ENCODE results near the gene ZNF750.

The ZNF750 gene

DNA sequence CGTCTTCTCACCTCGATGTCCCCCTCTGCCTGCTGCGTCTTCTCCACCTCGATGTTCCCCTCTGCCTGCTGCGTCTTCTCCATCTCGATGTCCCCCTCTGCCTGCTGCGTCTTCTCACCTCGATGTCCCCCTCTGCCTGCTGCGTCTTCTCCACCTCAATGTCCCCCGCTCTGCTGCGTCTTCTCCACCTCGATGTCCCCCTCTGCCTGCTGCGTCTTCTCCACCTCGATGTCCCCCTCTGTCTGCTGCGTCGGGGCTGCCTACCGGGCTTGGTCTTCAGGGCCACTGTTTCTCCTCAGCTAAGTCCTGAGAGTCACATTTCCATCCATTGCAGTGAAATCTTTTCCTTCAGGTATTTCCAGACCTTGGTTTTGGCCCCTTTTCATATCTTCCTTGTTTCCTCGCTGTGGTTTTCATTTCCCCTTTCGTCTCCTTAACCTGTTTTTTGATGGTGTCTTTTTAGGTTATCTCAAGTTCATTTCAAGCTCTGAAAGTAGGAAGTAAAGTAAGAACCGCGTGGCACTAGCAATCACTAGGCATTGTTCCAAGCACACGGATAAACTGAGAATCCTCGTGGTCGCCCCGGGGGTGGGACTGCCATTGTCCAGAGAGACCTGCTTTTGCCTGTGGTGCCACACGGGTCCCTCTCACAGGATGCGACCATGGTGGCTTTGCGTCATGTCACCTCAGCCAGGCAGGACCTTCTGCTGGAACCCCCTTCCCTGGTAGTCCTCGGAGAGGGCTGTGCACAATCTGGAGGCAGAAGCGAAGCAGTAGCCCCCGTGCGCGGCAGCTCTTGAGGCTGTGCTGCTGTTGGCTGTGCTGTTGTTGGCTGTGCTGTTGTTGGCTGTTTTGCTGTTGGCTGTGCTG lies 9.5 kb upstream of the ZNF750 start:
- Histone ChIP-seq H3K4me3 (ENCODE audit: low read depth, low read length) (no peak overlapping the region), H3K27me3 (ENCODE audit: control insufficient read depth, insufficient read depth, low read length) (no peaks in the 10 kb centered on the region), H3K9ac (ENCODE audit: low read depth, low read length) (no peak overlapping the region), H3K9me3 (ENCODE audit: control insufficient read depth, insufficient read depth, low read length) (no peaks in the 10 kb centered on the region), H3K36me3 (ENCODE audit: control insufficient read depth, insufficient read depth, low read length) (peaks cover 22% of the 10 kb centered on the region), H3K4me1 (ENCODE audit: control insufficient read depth, insufficient read depth, low read length) (no peaks in the 10 kb centered on the region)

DNA sequence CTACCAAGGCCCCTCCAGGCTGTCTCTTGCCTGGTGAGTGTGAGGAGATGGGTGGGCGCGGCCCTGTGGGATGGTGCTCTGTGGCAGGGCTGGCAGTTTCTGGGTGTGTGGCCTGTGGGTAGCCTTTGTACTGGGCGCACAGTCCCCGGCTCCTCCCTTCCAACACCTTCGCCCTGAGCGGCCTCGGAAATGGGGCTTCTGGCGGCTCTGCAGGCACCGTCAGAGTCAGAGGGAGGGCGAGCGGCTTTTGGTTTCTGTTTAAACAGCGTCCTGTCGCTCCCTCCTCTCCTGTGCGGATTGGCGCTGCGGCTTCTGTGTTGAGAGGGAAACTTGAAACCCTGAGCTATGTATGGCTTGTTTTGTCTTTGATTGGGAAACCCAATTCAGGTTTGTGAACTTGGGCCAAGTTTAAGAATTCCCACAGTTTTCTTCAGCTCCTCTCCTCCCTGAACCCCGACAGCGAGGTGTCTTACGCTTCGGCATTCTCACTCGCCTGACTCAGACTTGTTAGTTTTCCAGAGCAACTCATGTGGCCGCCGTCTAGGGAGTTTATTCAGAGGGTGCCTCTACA lies 8.3 kb upstream of the ZNF750 start:
- H3K27me3 ChIP-seq (ENCODE audit: control insufficient read depth, insufficient read depth, low read length) = no peaks in the 10 kb centered on the region
- no peak overlapping the region for H3K4me3 ChIP-seq (ENCODE audit: low read depth, low read length)
- H3K9ac ChIP-seq (ENCODE audit: low read depth, low read length) = no peak overlapping the region
- H3K36me3 ChIP-seq (ENCODE audit: control insufficient read depth, insufficient read depth, low read length) = peaks cover 19% of the 10 kb centered on the region
- H3K9me3 ChIP-seq (ENCODE audit: control insufficient read depth, insufficient read depth, low read length) = no peaks in the 10 kb centered on the region
- no peaks in the 10 kb centered on the region for H3K4me1 ChIP-seq (ENCODE audit: control insufficient read depth, insufficient read depth, low read length)

- Histone ChIP-seq H3K9ac (ENCODE audit: low read depth, low read length) (no peak overlapping the region), H3K4me3 (ENCODE audit: low read depth, low read length) (no peak overlapping the region), H3K9me3 (ENCODE audit: control insufficient read depth, insufficient read depth, low read length) (no peaks in the 10 kb centered on the region), H3K4me1 (ENCODE audit: control insufficient read depth, insufficient read depth, low read length) (no peaks in the 10 kb centered on the region), H3K27me3 (ENCODE audit: control insufficient read depth, insufficient read depth, low read length) (no peaks in the 10 kb centered on the region), H3K36me3 (ENCODE audit: control insufficient read depth, insufficient read depth, low read length) (peaks cover 17% of the 10 kb centered on the region)
These were observed 6.4 kb upstream of the ZNF750 start for GRCh38 chr17:82846061-82846691.

DNA sequence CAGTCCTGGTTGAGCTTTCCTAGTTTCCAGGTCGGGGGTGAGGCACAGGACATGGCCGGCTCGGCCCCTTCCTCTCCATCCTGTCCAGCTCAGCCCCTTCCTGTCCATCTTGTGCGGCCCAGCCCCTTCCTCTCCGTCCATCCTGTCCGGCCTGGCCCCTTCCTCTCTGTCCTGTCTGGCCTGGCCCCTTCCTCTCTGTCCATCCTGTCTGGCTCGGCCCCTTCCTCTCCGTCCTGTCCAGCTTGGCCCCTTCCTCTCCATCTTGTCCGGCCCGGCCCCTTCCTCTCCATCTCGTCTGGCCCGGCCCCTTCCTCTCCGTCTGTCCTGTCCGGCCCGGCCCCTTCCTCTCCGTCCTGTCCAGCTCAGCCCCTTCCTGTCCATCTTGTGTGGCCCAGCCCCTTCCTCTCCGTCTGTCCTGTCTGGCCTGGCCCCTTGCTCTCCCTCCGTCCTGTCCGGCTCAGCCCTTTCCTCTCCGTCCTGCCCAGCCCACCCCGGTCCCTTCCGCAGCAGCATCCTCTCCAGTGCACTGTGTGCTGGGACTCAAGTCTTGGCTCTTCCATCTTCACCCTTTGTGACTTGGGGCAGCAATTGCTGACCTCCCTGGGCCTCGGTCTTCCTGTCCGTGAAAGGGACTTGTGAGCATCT lies 5.5 kb upstream of the ZNF750 start:
- Histone ChIP-seq H3K36me3 (ENCODE audit: control insufficient read depth, insufficient read depth, low read length) (peaks cover 17% of the 10 kb centered on the region), H3K9ac (ENCODE audit: low read depth, low read length) (no peak overlapping the region), H3K4me3 (ENCODE audit: low read depth, low read length) (no peak overlapping the region), H3K27me3 (ENCODE audit: control insufficient read depth, insufficient read depth, low read length) (no peaks in the 10 kb centered on the region), H3K9me3 (ENCODE audit: control insufficient read depth, insufficient read depth, low read length) (no peaks in the 10 kb centered on the region), H3K4me1 (ENCODE audit: control insufficient read depth, insufficient read depth, low read length) (peaks cover under 1% of the 10 kb centered on the region)

- H3K9ac ChIP-seq (ENCODE audit: low read depth, low read length) = no peak overlapping the region
- H3K36me3 ChIP-seq (ENCODE audit: control insufficient read depth, insufficient read depth, low read length) = peaks cover 16% of the 10 kb centered on the region
- H3K4me1 ChIP-seq (ENCODE audit: control insufficient read depth, insufficient read depth, low read length) = peaks cover 3% of the 10 kb centered on the region
- no peak overlapping the region for H3K4me3 ChIP-seq (ENCODE audit: low read depth, low read length)
- H3K9me3 ChIP-seq (ENCODE audit: control insufficient read depth, insufficient read depth, low read length) = no peaks in the 10 kb centered on the region
- no peaks in the 10 kb centered on the region for H3K27me3 ChIP-seq (ENCODE audit: control insufficient read depth, insufficient read depth, low read length)
These were observed 5.0 kb upstream of the ZNF750 start for GRCh38 chr17:82844796-82845162.

- peaks cover 3% of the 10 kb centered on the region for H3K4me1 ChIP-seq (ENCODE audit: control insufficient read depth, insufficient read depth, low read length)
- no peaks in the 10 kb centered on the region for H3K9me3 ChIP-seq (ENCODE audit: control insufficient read depth, insufficient read depth, low read length)
- H3K36me3 ChIP-seq (ENCODE audit: control insufficient read depth, insufficient read depth, low read length) = peaks cover 9% of the 10 kb centered on the region
- H3K4me3 ChIP-seq (ENCODE audit: low read depth, low read length) = no peak overlapping the region
- no peaks in the 10 kb centered on the region for H3K27me3 ChIP-seq (ENCODE audit: control insufficient read depth, insufficient read depth, low read length)
- H3K9ac ChIP-seq (ENCODE audit: low read depth, low read length) = no peak overlapping the region
These were observed 4.3 kb upstream of the ZNF750 start for GRCh38 chr17:82843904-82844680.

- peaks cover 3% of the 10 kb centered on the region for H3K4me1 ChIP-seq (ENCODE audit: control insufficient read depth, insufficient read depth, low read length)
- no peaks in the 10 kb centered on the region for H3K27me3 ChIP-seq (ENCODE audit: control insufficient read depth, insufficient read depth, low read length)
- no peaks in the 10 kb centered on the region for H3K9me3 ChIP-seq (ENCODE audit: control insufficient read depth, insufficient read depth, low read length)
- H3K9ac ChIP-seq (ENCODE audit: low read depth, low read length) = no peak overlapping the region
- H3K4me3 ChIP-seq (ENCODE audit: low read depth, low read length) = no peak overlapping the region
- H3K36me3 ChIP-seq (ENCODE audit: control insufficient read depth, insufficient read depth, low read length) = peaks cover 7% of the 10 kb centered on the region
These were observed 2.2 kb upstream of the ZNF750 start for GRCh38 chr17:82841921-82842596.

GRCh38 chr17:82840431-82840831 lies 609 bp upstream of the ZNF750 start:
- H3K9ac ChIP-seq (ENCODE audit: low read depth, low read length) = no peak overlapping the region
- no peaks in the 10 kb centered on the region for H3K27me3 ChIP-seq (ENCODE audit: control insufficient read depth, insufficient read depth, low read length)
- H3K4me3 ChIP-seq (ENCODE audit: low read depth, low read length) = no peak overlapping the region
- H3K4me1 ChIP-seq (ENCODE audit: control insufficient read depth, insufficient read depth, low read length) = peaks cover 3% of the 10 kb centered on the region
- H3K36me3 ChIP-seq (ENCODE audit: control insufficient read depth, insufficient read depth, low read length) = no peaks in the 10 kb centered on the region
- no peaks in the 10 kb centered on the region for H3K9me3 ChIP-seq (ENCODE audit: control insufficient read depth, insufficient read depth, low read length)

- peaks cover 3% of the 10 kb centered on the region for H3K4me1 ChIP-seq (ENCODE audit: control insufficient read depth, insufficient read depth, low read length)
- no peaks in the 10 kb centered on the region for H3K27me3 ChIP-seq (ENCODE audit: control insufficient read depth, insufficient read depth, low read length)
- no peak overlapping the region for H3K9ac ChIP-seq (ENCODE audit: low read depth, low read length)
- H3K9me3 ChIP-seq (ENCODE audit: control insufficient read depth, insufficient read depth, low read length) = no peaks in the 10 kb centered on the region
- H3K36me3 ChIP-seq (ENCODE audit: control insufficient read depth, insufficient read depth, low read length) = no peaks in the 10 kb centered on the region
- no peak overlapping the region for H3K4me3 ChIP-seq (ENCODE audit: low read depth, low read length)
These were observed 1.3 kb downstream of the ZNF750 start for GRCh38 chr17:82838386-82839063.

DNA sequence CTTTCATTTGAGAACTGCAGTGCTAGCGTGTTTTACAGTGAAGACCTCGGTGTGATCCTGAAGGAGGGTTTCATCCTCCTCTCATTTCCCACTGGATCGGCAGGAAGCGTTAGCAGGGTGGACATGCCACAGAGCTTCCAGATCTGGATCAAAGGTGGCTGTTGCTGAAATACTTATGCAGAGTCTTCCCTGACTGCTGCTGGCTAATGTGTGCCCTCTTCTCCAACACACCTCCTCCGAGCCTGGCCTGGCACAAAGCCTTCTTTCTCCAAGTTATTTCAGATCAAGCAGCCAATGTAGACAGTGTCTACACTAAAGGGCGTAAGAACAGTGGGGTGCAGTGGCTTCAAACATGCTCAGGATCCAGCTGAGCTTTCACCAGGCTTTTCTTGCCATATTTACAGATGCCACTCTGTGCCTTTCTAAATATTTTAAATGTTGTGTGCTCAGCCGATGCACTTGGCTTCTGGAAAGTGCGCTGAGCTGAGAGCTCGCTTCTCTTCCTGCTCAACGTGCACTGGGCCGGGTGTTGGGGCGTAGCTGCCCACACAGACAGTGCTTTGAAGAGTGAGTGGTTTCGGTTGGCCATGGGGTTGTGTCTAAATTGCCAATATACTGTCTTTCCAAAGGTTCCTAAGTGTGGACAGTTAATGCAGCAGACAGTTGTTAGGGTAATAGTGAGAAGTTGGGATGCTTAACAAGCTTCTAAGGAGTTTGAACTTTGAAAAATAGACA lies 2.1 kb downstream of the ZNF750 start:
- Histone ChIP-seq H3K36me3 (ENCODE audit: control insufficient read depth, insufficient read depth, low read length) (peaks cover 1% of the 10 kb centered on the region), H3K4me1 (ENCODE audit: control insufficient read depth, insufficient read depth, low read length) (peaks cover 3% of the 10 kb centered on the region), H3K4me3 (ENCODE audit: low read depth, low read length) (no peak overlapping the region), H3K27me3 (ENCODE audit: control insufficient read depth, insufficient read depth, low read length) (no peaks in the 10 kb centered on the region), H3K9me3 (ENCODE audit: control insufficient read depth, insufficient read depth, low read length) (no peaks in the 10 kb centered on the region), H3K9ac (ENCODE audit: low read depth, low read length) (no peak overlapping the region)
